Measurements from ENCODE around the gene ZNF232.
"Not testable (repeated sequence)": the region's sequence is repeated elsewhere in the genome, so short reads cannot be mapped to it uniquely, and the experiment has no call there.

ZNF232 gene

GRCh38 chr17:5111402-5112204, at the start of gene ZNF232:
TSS of gene ZNF232 (minus strand) at chr17:5111878. CDS start at chr17:5111822, 56 bp downstream.
- DNase-seq (ENCODE audit: low read depth in 3 of 3), result peak; percentile 88 to 90 (median 88)

- DNase-seq (ENCODE audit: low read depth in 3 of 3), result not testable (repeated sequence)
Measured at GRCh38 chr17:5160702-5161101, 49.0 kb upstream of the ZNF232 start.

DNA sequence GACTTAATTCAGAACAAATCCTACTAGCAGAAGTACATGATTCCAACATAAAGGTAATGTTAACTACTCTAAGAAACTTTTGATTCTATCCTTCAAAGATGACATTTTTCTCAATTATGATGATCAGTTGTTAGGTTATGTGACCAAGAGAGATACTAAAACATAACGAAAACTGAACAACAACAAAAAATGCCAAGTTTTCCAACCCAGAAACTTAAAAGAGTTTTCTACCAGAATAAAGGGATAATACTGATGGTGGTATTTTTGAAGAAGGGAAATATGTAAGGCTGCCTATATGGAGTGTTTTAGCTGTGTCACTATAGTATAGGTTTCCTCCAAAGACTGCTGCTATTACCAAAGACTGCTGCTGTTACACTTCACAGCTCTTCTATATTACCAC, 34.4 kb upstream of the ZNF232 start:
- not testable (repeated sequence) for DNase-seq (ENCODE audit: low read depth in 3 of 3)

DNA sequence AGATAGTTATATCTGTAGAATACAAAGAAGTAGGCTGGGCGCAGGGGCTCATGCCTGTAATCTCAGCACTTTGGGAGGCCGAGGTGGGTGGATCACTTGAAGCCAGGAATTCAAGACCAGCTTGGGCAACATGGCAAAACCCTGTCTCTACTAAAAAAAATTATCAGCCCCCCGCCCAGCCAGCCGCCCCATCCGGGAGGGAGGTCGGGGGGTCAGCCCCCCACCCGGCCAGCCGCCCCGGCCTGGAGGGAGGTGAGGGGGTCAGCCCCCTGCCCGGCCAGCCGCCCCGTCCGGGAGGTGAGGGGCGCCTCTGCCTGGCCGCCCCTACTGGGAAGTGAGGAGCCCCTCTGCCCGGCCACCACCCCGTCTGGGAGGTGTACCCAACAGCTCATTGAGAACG, 31.2 kb upstream of the ZNF232 start:
- DNase-seq (ENCODE audit: low read depth in 3 of 3), result not testable (repeated sequence)

DNA sequence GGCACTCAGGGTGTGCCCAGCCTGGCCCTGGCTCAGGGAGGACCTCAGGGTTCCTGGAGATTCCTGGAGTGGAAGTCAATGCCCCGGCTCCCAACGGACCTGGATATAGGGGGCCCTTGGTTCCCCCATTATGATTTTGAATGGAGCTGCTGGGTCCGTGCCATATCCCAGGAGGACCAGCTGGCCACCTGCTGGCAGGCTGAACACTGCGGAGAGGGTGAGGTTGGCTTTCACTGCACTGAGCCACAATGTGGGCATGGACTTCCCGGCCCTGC, 27.7 kb upstream of the ZNF232 start:
- DNase-seq (ENCODE audit: low read depth in 3 of 3), result no peak

- DNase-seq (ENCODE audit: low read depth in 3 of 3), result no peak
Measured at GRCh38 chr17:5138616-5139457, 27.2 kb upstream of the ZNF232 start.

- not testable (repeated sequence) for DNase-seq (ENCODE audit: low read depth in 3 of 3)
Measured at GRCh38 chr17:5138198-5138544, 26.5 kb upstream of the ZNF232 start.

DNA sequence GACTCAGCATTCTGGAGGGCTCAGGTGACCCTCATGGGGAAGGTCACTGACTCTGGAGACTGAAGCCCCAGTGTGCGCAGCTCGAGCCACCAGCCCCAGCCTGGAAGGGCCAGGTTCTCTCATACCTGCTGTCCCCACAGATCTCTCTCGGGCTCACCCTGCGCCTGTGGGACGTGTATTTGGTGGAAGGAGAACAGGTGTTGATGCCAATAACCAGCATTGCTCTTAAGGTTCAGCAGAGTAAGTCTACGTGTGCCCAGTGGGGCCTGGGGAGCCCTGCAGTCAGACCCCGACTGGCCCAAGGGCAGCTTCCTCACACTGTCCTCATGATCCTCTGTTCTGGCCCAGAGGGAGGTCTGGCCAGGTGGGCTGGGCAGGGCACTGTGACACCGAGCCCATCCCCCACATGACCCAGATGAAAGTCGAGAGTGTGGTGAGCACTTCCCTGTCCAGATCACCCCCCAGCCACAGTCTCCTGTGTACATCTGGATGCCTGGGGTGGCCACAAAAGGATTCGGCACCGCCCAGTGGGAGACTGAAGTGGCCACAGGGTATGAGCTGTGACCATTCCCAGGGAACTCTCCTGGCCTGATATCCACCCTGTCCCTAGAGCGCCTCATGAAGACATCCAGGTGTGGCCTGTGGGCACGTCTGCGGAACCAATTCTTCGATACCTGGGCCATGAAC, 26.0 kb upstream of the ZNF232 start:
- DNase-seq (ENCODE audit: low read depth in 3 of 3), result not testable (repeated sequence)

DNA sequence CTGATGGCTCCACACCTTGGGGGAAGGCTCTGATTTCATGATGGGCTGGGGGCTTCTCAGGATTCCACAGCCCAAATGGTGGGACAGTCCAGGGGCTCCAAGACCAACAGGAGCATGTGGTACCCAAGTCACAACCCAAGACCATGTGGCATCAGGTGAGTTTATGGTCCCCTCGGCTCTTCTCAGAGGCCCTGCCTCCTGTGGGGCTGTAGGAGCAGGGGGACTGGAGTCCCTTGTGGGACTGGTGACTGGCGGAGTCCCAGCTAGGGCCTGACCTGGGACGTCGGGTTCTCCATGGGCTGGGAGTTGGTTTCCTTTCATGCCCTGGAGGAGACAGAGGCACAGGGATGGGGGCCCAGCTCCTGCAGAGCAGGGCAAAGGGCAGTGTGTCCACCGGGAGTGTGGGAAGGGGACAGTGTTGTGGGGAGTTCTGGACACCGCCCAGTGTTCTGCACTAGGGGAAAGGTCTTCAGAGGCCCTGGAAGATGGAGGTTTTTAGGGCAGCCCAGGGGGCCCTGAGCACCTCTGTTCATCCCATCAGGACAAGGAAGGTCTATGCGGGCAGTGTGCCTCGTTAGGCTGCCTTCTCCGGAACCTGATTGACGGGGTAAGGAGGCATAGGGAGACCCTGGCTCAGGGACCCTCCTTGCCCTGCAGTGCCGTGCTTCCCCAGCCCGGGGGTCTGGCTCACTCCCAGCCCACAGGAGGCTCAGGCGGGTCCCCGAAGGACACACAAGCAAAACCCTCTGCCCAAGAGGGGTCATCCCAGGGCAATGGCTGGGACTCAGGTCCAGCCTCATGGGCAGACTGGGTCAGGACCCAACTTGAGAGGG, 25.1 kb upstream of the ZNF232 start:
- DNase-seq (ENCODE audit: low read depth in 3 of 3), result not testable (repeated sequence)

GRCh38 chr17:5135726-5136579, 24.3 kb upstream of the ZNF232 start:
- DNase-seq (ENCODE audit: low read depth in 3 of 3), result no peak

DNA sequence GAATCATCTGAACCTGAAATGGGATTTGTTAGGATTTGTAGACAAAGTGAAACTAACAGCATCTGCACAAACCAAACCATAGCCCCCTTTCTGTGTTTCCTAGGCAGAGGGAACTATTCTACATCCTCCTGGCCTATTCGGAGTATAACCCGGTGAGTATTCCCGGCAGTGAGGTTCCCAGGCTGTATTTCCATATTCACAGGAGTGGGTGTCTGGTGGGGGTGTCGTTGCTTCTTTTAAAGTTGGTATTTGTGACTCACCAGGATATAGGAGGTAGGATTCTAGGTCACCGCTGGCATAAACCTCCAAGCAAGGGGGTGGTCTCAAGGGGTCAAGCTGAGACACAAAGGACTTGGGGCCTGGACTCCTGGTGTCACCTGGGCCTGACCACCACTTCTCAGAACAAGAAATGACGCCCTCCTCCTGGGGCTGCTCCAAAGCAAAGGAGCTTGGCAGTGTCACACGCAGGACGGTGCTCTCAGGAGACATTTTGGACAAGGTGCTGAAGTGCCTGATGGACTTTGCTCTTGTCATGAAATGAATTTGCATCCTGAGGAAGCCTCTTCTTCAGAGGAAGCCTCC, 23.5 kb upstream of the ZNF232 start:
- not testable (repeated sequence) for DNase-seq (ENCODE audit: low read depth in 3 of 3)

DNA sequence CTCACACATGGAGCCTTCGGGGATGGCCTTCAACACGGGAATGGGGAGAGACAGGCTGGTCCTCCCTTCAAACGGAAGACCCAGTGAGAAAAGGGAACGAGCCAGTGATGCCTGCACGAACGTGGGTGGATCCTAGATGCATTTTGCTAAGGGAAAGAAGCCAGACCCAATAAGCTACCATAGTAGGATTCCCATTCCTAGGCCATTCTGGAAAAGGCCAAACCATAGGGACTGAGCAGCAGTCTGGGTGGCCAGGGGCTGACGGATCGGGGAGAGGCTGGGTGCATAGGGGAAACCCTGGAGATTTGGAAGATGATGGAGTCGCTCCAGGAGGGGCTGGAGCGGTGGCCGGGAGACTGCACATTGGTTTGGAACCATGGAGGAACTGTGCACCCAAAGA, 22.9 kb upstream of the ZNF232 start:
- DNase-seq (ENCODE audit: low read depth in 3 of 3), result not testable (repeated sequence)

DNA sequence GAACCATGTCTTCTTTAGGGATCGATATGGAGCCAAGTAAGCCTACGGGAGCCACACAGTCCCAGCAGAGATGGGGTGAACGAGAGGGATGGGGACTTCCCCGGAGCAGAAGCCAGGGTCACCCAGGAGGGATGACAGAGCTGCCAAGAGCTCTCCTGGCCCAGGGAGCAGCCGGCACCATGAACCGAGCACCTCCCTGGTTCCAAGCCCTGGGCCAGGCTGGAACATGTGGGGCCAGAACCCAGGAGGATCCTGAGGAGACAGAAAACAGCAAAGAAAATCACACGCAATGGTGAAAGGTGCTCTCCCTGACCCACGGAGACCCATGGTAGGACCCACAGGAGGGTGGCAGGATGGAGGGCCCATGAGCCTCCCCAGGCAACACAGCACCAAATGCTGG, 22.3 kb upstream of the ZNF232 start:
- DNase-seq (ENCODE audit: low read depth in 3 of 3), result not testable (repeated sequence)

DNA sequence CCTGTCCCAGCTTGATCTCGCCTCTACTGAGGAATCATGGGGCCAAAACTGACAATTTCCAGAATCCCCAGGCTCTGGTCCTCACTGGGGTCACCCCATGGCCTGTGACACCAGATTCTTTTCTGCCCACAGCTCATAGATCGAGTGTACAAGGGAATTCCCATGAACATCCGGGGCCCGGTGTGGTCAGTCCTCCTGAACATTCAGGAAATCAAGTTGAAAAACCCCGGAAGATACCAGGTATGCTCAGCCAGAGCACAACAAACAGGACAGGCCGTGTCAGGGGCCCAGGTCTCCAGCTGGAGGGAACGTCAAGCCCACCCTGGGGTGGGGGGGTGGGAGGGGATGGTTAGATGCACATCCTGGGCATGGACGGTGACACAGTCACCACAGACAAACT, 21.6 kb upstream of the ZNF232 start:
- DNase-seq (ENCODE audit: low read depth in 3 of 3), result no peak

DNA sequence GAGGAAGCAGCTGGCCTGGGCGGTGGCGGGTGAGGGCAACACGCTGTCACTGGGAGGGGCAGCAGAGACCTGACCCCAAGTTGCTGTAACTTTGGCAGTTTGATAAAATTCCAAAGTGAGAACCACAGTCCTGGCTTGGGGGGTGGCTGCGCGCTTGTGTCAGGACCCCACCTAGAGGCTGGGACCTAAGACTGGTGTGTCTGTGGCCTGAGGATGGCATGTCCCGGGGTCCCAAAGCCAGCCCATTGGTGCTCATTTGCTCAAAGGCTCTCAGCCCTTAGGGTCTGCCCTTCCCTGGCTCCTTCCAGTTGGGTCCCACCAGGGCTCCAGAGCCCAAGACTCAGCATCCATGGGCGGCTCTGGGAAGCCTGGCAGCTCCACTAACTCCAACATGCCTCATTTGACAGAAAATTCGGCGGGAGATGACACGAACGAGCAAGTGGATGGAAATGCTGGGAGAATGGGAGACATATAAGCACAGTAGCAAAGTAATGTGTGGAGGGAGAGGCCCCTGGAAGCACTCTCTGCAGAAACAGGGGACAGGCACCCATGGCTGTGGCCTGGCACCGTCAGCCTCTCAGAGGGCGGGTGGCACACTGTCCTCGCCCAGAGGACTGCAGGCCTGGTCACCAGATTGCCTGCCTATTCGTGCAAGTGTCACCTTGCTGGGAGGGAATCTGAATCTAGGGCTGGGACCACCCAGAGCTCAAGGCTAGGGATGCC, 21.0 kb upstream of the ZNF232 start:
- not testable (repeated sequence) for DNase-seq (ENCODE audit: low read depth in 3 of 3)

DNA sequence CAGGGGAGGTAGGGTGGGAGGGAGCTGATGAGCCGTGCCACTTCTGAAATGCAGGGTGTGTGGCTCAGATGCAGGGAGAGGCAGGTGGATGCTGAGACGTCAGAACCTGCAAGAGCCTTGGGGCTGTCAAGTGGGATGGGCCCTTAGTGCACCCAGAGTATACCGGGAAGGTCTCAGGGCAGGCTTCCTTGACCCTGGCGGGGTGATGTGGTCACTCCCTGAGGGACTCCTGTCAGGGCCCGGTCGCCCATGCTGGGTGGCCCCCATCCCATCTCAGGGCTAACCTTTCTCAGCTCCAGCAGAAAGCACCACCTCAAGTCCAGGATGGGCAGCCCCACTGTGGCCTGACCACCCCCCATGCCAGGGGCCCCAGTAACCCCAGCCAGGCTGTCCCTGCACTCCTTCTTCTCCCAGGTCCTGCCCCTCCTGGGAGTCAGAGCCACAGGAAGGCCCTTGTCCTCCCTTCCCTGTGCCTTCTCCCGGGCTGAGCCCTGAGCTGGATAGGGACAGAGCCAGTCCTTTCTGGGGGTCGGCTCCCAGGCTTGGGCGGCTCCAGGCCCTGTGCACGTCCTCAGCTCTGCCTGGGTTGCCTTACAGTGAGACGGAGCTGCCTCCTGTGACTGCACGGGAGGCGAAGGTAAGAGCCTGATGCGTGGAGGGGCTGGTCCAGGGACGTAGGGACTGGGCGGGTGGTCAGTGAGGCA, 20.3 kb upstream of the ZNF232 start:
- not testable (repeated sequence) for DNase-seq (ENCODE audit: low read depth in 3 of 3)

GRCh38 chr17:5131146-5131715, 19.6 kb upstream of the ZNF232 start:
- no peak for DNase-seq (ENCODE audit: low read depth in 3 of 3)

GRCh38 chr17:5130687-5131086, 19.0 kb upstream of the ZNF232 start:
- not testable (repeated sequence) for DNase-seq (ENCODE audit: low read depth in 3 of 3)

- not testable (repeated sequence) for DNase-seq (ENCODE audit: low read depth in 3 of 3)
Measured at GRCh38 chr17:5130261-5130660, 18.6 kb upstream of the ZNF232 start.
